Activated CD4-positive, alpha-beta T cell treated with anti-CD3 and anti-CD28 coated beads for 24 hours (primary cell): Measurements from ENCODE around the gene GCNA.
"Not testable (repeated sequence)": the region's sequence is repeated elsewhere in the genome, so short reads cannot be mapped to it uniquely, and the experiment has no call there.

Experiments
- DNase-seq, 2 donors: peaks; one replicate each; pipeline ENCODE4 v3.0.0-alpha.2; 2020; ENCODE audit warnings: low read depth in 2 of 2

The GCNA gene

GRCh38 chrX:71638409-71638808 is 60.2 kb downstream of the GCNA start:
- DNase-seq = no peak

- no peak for DNase-seq
Observed at GRCh38 chrX:71640002-71640401, 61.8 kb downstream of the GCNA start.

GRCh38 chrX:71644406-71644805 is 66.2 kb downstream of the GCNA start:
- not testable (repeated sequence) for DNase-seq

- DNase-seq = no peak
Observed at GRCh38 chrX:71650333-71650969, 72.2 kb downstream of the GCNA start.

- peak in 1 of 2 donors; percentile 62 for DNase-seq
Observed at GRCh38 chrX:71652405-71652804, 74.2 kb downstream of the GCNA start.

GRCh38 chrX:71653344-71653743 is 75.1 kb downstream of the GCNA start:
- no peak for DNase-seq

- DNase-seq = no peak
Observed at GRCh38 chrX:71657267-71657666, 79.0 kb downstream of the GCNA start.

- no peak for DNase-seq
Observed at GRCh38 chrX:71659342-71659741, 81.1 kb downstream of the GCNA start.

GRCh38 chrX:71659959-71660358 is 81.7 kb downstream of the GCNA start:
- DNase-seq = no peak

- no peak for DNase-seq
Observed at GRCh38 chrX:71660562-71661416, 82.6 kb downstream of the GCNA start.

- DNase-seq = no peak
Observed at GRCh38 chrX:71661919-71662318, 83.7 kb downstream of the GCNA start.

- DNase-seq = not testable (repeated sequence)
Observed at GRCh38 chrX:71662654-71663053, 84.4 kb downstream of the GCNA start.
